ENCODE results near the gene MFN2.

- TF ChIP-seq CTCF (conservative IDR thresholded peaks at IDR 0.05; ENCODE audit: low read depth in 2 of 2) (no peak), CREB1 (CRISPR knock-in tag; IDR thresholded peaks at IDR 0.05; ENCODE audit: low read depth) (no peak), POLR2AphosphoS5 (IDR thresholded peaks at IDR 0.05; ENCODE audit: low read depth) (no peak), REST (IDR thresholded peaks at IDR 0.05; ENCODE audit: unreplicated experiment) (no peak), EZH2 (IDR thresholded peaks at IDR 0.05; ENCODE audit: low read depth, unreplicated experiment) (no peak)
Observed at GRCh38 chr1:11943619-11944018, 36.6 kb upstream of the MFN2 start.
